MM.1S (cell line): Measurements from ENCODE around the gene TUBGCP3.

Experiments
- EZH2 ChIP-seq: fragments of 300-600 bp; sonication (generic); optimal IDR thresholded peaks from 2 replicates; pipeline ENCODE3; 2017; ENCODE audit warnings: low read depth, mild to moderate bottlenecking, antibody characterized with exemption, low read length, mixed read lengths
- TF ChIP-seq, protein P1 (sequence below): fragments of 300-600 bp; sonication (generic); IDR thresholded peaks from 2 replicates; pipeline ENCODE4 v1.5.1; 2016; ENCODE audit warnings: antibody characterized with exemption, low read length, mixed read lengths

DNA sequence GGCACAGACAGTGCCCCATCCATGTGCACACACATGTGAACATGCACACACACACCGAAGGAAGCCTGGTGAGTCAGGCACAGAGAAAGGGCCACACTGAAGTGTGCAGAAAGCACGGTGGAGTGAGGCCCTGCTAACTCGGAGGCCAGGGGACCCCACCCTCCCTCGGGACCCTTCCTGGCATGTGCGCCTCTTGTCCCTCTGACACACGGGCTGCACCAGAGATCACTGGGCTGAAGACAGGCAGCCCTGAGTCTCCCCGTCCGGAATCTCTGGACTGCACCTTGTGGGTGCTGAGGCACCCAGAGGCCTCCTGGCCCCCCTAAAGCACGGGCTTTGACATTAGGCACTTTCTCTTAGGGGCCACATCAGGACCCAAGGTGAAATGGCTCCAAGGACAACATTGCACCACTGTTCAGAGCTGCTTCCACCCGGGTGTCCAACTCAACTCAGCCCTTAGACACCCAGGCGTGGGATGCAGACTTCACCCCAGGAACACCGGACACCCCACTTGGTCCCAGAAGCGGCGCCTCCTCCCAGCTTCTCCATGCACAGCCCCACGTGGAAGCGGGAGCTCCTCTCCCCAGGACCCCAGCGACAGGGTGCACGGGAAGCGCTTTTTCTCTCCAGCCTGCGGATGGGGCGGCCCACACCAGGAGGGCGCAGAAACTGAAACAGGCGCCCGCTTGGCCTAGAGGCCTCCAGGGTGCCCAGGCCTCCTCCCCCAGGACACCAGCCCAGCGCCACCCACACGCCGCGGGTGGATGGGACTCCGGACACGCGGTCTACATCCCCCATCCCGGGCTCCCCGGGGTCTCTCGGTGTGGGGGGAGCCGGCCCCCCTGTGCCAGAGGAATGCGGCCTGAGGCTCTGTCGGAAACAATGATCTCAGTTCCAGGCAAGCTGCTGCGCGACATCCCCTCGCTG is 121.6 kb downstream of the TUBGCP3 start:
- no peak for TF ChIP-seq EZH2
- TF ChIP-seq, protein P1, sequence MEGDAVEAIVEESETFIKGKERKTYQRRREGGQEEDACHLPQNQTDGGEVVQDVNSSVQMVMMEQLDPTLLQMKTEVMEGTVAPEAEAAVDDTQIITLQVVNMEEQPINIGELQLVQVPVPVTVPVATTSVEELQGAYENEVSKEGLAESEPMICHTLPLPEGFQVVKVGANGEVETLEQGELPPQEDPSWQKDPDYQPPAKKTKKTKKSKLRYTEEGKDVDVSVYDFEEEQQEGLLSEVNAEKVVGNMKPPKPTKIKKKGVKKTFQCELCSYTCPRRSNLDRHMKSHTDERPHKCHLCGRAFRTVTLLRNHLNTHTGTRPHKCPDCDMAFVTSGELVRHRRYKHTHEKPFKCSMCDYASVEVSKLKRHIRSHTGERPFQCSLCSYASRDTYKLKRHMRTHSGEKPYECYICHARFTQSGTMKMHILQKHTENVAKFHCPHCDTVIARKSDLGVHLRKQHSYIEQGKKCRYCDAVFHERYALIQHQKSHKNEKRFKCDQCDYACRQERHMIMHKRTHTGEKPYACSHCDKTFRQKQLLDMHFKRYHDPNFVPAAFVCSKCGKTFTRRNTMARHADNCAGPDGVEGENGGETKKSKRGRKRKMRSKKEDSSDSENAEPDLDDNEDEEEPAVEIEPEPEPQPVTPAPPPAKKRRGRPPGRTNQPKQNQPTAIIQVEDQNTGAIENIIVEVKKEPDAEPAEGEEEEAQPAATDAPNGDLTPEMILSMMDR: no peak
